Mesenchymal stem cell (in vitro differentiated cells and primary cell): ENCODE results near the gene BCR.
A peak's percentile ranks its signal among the peaks of the same experiment; 100 is the strongest.

Source experiments
- DNase-seq: peaks from one replicate; pipeline ENCODE4 v3.0.0-alpha.2; 2013
- H2AFZ ChIP-seq: one replicate; pipeline ENCODE4 v1.6.1; 2013; ENCODE audit warnings: low read depth, mild to moderate bottlenecking, control low read depth, inconsistent platforms, low read length, moderate library complexity
- H2AK5ac ChIP-seq: 2 replicates; pipeline ENCODE4 v1.6.1; 2013; ENCODE audit warnings: low read length, moderate library complexity, mild to moderate bottlenecking, inconsistent platforms; ENCODE audit not compliant: severe bottlenecking
- H2BK120ac ChIP-seq: one replicate; pipeline ENCODE4 v1.6.1; 2013; ENCODE audit warnings: low read depth, mild to moderate bottlenecking, inconsistent platforms, low read length, moderate library complexity
- H2BK12ac ChIP-seq, 2 experiments: one replicate each; pipeline ENCODE4 v1.6.1; 2013; ENCODE audit warnings: inconsistent platforms in 2 of 2, low read length in 2 of 2, mild to moderate bottlenecking in 2 of 2, moderate library complexity in 2 of 2, control low read depth in 1 of 2
- H2BK15ac ChIP-seq: one replicate; pipeline ENCODE4 v1.6.1; 2013; ENCODE audit warnings: mild to moderate bottlenecking, low read depth, inconsistent platforms; ENCODE audit not compliant: poor library complexity, severe bottlenecking
- H2BK5ac ChIP-seq: 2 replicates; pipeline ENCODE4 v1.6.1; 2013; ENCODE audit warnings: low read depth, mild to moderate bottlenecking, low read length, control low read depth, inconsistent platforms; ENCODE audit not compliant: poor library complexity, severe bottlenecking
- H3K14ac ChIP-seq, 2 experiments: one replicate each; pipeline ENCODE4 v1.6.1; 2013; ENCODE audit warnings: inconsistent platforms in 2 of 2, low read length in 2 of 2, control low read depth in 1 of 2, mild to moderate bottlenecking in 1 of 2, moderate library complexity in 1 of 2
- H3K18ac ChIP-seq, 2 experiments: one replicate each; pipeline ENCODE4 v1.6.1; 2013; ENCODE audit warnings: inconsistent platforms in 2 of 2, low read length in 2 of 2, control low read depth in 1 of 2, low read depth in 1 of 2, mild to moderate bottlenecking in 1 of 2
- H3K23ac ChIP-seq, 2 experiments: one replicate each; pipeline ENCODE4 v1.6.1; 2013; ENCODE audit warnings: inconsistent platforms in 2 of 2, low read length in 2 of 2, mild to moderate bottlenecking in 2 of 2, moderate library complexity in 2 of 2, control low read depth in 1 of 2
- H3K27ac ChIP-seq: 2 replicates; pipeline ENCODE4 v1.5.1; 2013; ENCODE audit warnings: mild to moderate bottlenecking, moderate library complexity, low read length, control low read depth, inconsistent platforms; ENCODE audit not compliant: poor library complexity, severe bottlenecking
- H3K27me3 ChIP-seq, 2 experiments: 2 replicates each; pipeline versions ENCODE4 v1.6.1 to v1.7.0; 2013; ENCODE audit warnings: low read length in 2 of 2, mild to moderate bottlenecking in 2 of 2, moderate library complexity in 2 of 2, control low read depth in 1 of 2, inconsistent platforms in 1 of 2; ENCODE audit not compliant: control insufficient read depth in 1 of 2, insufficient read depth in 1 of 2
- H3K36me3 ChIP-seq, 2 experiments: 2 replicates each; pipeline versions ENCODE4 v1.6.1 to v1.7.0; 2013; ENCODE audit warnings: low read length in 2 of 2, control low read depth in 1 of 2, inconsistent platforms in 1 of 2, low read depth in 1 of 2, mild to moderate bottlenecking in 1 of 2; ENCODE audit not compliant: insufficient read depth in 2 of 2, control insufficient read depth in 1 of 2
- H3K4ac ChIP-seq, 2 experiments: one replicate each; pipeline ENCODE4 v1.6.1; 2013; ENCODE audit warnings: inconsistent platforms in 2 of 2, low read length in 2 of 2, mild to moderate bottlenecking in 2 of 2, moderate library complexity in 2 of 2, control low read depth in 1 of 2, low read depth in 1 of 2
- H3K4me1 ChIP-seq: 2 replicates; pipeline ENCODE4 v1.6.1; 2013; ENCODE audit warnings: low read depth, low read length, control low read depth; ENCODE audit not compliant: control insufficient read depth, insufficient read depth
- H3K4me2 ChIP-seq: 2 replicates; pipeline ENCODE4 v1.6.1; 2013; ENCODE audit warnings: low read length, mild to moderate bottlenecking, inconsistent platforms; ENCODE audit not compliant: poor library complexity, severe bottlenecking
- H3K4me3 ChIP-seq, 2 experiments: 2 replicates each; pipeline versions ENCODE4 v1.5.1 to v1.7.0; 2013; ENCODE audit warnings: low read length in 2 of 2, mild to moderate bottlenecking in 2 of 2, control low read depth in 1 of 2, low read depth in 1 of 2; ENCODE audit not compliant: insufficient read depth in 1 of 2
- H3K79me1 ChIP-seq: replicated peaks from 2 replicates; pipeline ENCODE4 v1.6.1; 2013; ENCODE audit warnings: mild to moderate bottlenecking, control low read depth, low read length, inconsistent platforms; ENCODE audit not compliant: poor library complexity, severe bottlenecking
- H3K9ac ChIP-seq: 2 replicates; pipeline ENCODE4 v1.7.0; 2013; ENCODE audit warnings: mild to moderate bottlenecking, low read length, moderate library complexity
- H3K9me3 ChIP-seq: 2 replicates; pipeline ENCODE4 v1.7.0; 2013; ENCODE audit warnings: mild to moderate bottlenecking, low read length; ENCODE audit not compliant: control insufficient read depth
- H4K8ac ChIP-seq: one replicate; pipeline ENCODE4 v1.6.1; 2013; ENCODE audit warnings: inconsistent platforms, mild to moderate bottlenecking, low read length, moderate library complexity
- H4K91ac ChIP-seq: one replicate; pipeline ENCODE4 v1.6.1; 2013; ENCODE audit warnings: mild to moderate bottlenecking, low read length, inconsistent platforms
- WGBS: methylation state at CpG from one replicate; pipeline ENCODE4 v1.1.7; 2013; ENCODE audit warnings: mixed read lengths; 5-methylcytosine and 5-hydroxymethylcytosine counted together

Gene BCR

GRCh38 chr22:23285734-23286133 is 105.4 kb downstream of the BCR start:
- no peak overlapping the region for H2BK120ac ChIP-seq
- no peak overlapping the region for H3K4me3 ChIP-seq
- peak overlapping the region; percentile 38 for H2AK5ac ChIP-seq
- 35% methylated on average over 7 of the region's 7 CpGs for WGBS
- no peak overlapping the region for H3K4me2 ChIP-seq
- no peaks in the 10 kb centered on the region for H3K79me1 ChIP-seq
- H2AFZ ChIP-seq: no peak overlapping the region
- H3K14ac ChIP-seq: no peak overlapping the region
- H2BK5ac ChIP-seq: no peak overlapping the region
- H4K91ac ChIP-seq: no peak overlapping the region
- no peak overlapping the region for H3K9ac ChIP-seq
- no peak overlapping the region for H4K8ac ChIP-seq
- peak overlapping the region in 1 of 2 experiments; percentile 28 for H3K18ac ChIP-seq
- H3K27me3 ChIP-seq: no peaks in the 10 kb centered on the region
- peaks cover 74 to 81% of the 10 kb centered on the region in 2 experiments for H3K36me3 ChIP-seq
- H3K4me1 ChIP-seq: peaks cover 30% of the 10 kb centered on the region
- H3K27ac ChIP-seq: no peak overlapping the region
- no peak overlapping the region for H3K23ac ChIP-seq
- DNase-seq: peak; percentile 86
- H2BK15ac ChIP-seq: no peak overlapping the region
- H2BK12ac ChIP-seq: no peak overlapping the region
- H3K4ac ChIP-seq: no peak overlapping the region
- H3K9me3 ChIP-seq: no peaks in the 10 kb centered on the region

GRCh38 chr22:23286296-23286695 is 106.0 kb downstream of the BCR start:
- Histone ChIP-seq H3K18ac (no peak overlapping the region), H4K8ac (no peak overlapping the region), H3K4me1 (peaks cover 25% of the 10 kb centered on the region), H3K9me3 (no peaks in the 10 kb centered on the region), H3K14ac (no peak overlapping the region), H3K79me1 (no peaks in the 10 kb centered on the region), H3K27me3 (no peaks in the 10 kb centered on the region), H3K36me3 (peaks cover 72 to 78% of the 10 kb centered on the region in 2 experiments), H3K27ac (no peak overlapping the region), H2BK12ac (no peak overlapping the region), H3K23ac (no peak overlapping the region), H2AFZ (no peak overlapping the region), H3K4ac (no peak overlapping the region), H3K4me2 (no peak overlapping the region), H2BK5ac (no peak overlapping the region), H2AK5ac (no peak overlapping the region), H4K91ac (no peak overlapping the region), H2BK120ac (no peak overlapping the region), H3K9ac (no peak overlapping the region), H2BK15ac (no peak overlapping the region), H3K4me3 (no peak overlapping the region)
- WGBS: 100% methylated on average over 2 of the region's 2 CpGs
- DNase-seq: no peak

- Histone ChIP-seq H3K36me3 (peaks cover 83 to 87% of the 10 kb centered on the region in 2 experiments), H3K27ac (no peak overlapping the region), H3K4me3 (no peak overlapping the region), H3K4me2 (no peak overlapping the region), H3K23ac (no peak overlapping the region), H2AK5ac (no peak overlapping the region), H3K79me1 (no peaks in the 10 kb centered on the region), H3K4ac (no peak overlapping the region), H2BK5ac (no peak overlapping the region), H3K27me3 (no peaks in the 10 kb centered on the region), H3K4me1 (peaks cover 15% of the 10 kb centered on the region), H3K9ac (no peak overlapping the region), H3K18ac (no peak overlapping the region), H4K8ac (no peak overlapping the region), H3K9me3 (no peaks in the 10 kb centered on the region), H2BK15ac (no peak overlapping the region), H4K91ac (no peak overlapping the region), H2BK12ac (no peak overlapping the region), H3K14ac (no peak overlapping the region), H2BK120ac (no peak overlapping the region), H2AFZ (no peak overlapping the region)
- 94% methylated on average over 21 of the region's 21 CpGs for WGBS
- DNase-seq: no peak
Observed at GRCh38 chr22:23287136-23288095, 107.1 kb downstream of the BCR start.

GRCh38 chr22:23288301-23289129 is 108.2 kb downstream of the BCR start:
- Histone ChIP-seq H2BK12ac (no peak overlapping the region), H2AK5ac (no peak overlapping the region), H3K36me3 (peaks cover 90% of the 10 kb centered on the region in 2 experiments), H3K14ac (no peak overlapping the region), H3K79me1 (no peaks in the 10 kb centered on the region), H3K9ac (no peak overlapping the region), H2BK5ac (no peak overlapping the region), H3K9me3 (no peaks in the 10 kb centered on the region), H2AFZ (no peak overlapping the region), H3K4me3 (no peak overlapping the region), H2BK15ac (no peak overlapping the region), H3K4ac (no peak overlapping the region), H3K27ac (no peak overlapping the region), H2BK120ac (no peak overlapping the region), H4K91ac (no peak overlapping the region), H3K23ac (no peak overlapping the region), H3K4me1 (peaks cover 5% of the 10 kb centered on the region), H3K18ac (no peak overlapping the region), H3K27me3 (no peaks in the 10 kb centered on the region), H3K4me2 (no peak overlapping the region), H4K8ac (no peak overlapping the region)
- DNase-seq: no peak
- WGBS: 97% methylated on average over 17 of the region's 17 CpGs
